NK-92 treated with Interleukin-12 subunit alpha and Interleukin-12 subunit beta, amount 100 ng/mL, for 24 hours (cell line): Measurements from ENCODE around the gene SH3GL1.
A peak's percentile ranks its signal among the peaks of the same experiment; 100 is the strongest.

Experiments used
- DNase-seq: peaks from one replicate; lab custom pipeline; 2025; lab: John Stamatoyannopoulos, UW

SH3GL1 gene

GRCh38 chr19:4375164-4376027 is 25.0 kb downstream of the SH3GL1 start:
- no peak for DNase-seq

GRCh38 chr19:4374498-4375163 is 25.7 kb downstream of the SH3GL1 start:
- DNase-seq = no peak

GRCh38 chr19:4373601-4374497 is 26.5 kb downstream of the SH3GL1 start:
- DNase-seq = no peak

GRCh38 chr19:4373013-4373367 is 27.4 kb downstream of the SH3GL1 start:
- DNase-seq = no peak

- no peak for DNase-seq
Measured at GRCh38 chr19:4372165-4373012, 28.0 kb downstream of the SH3GL1 start.

GRCh38 chr19:4371247-4372164 is 28.8 kb downstream of the SH3GL1 start:
- no peak for DNase-seq

GRCh38 chr19:4370418-4371041 is 29.8 kb downstream of the SH3GL1 start:
- no peak for DNase-seq

GRCh38 chr19:4369888-4370260 is 30.5 kb downstream of the SH3GL1 start:
- DNase-seq = peak; percentile 64

GRCh38 chr19:4369109-4369887 is 31.0 kb downstream of the SH3GL1 start:
- peak; percentile 52 for DNase-seq

GRCh38 chr19:4368128-4368820 is 32.1 kb downstream of the SH3GL1 start:
- no peak for DNase-seq

- no peak for DNase-seq
Measured at GRCh38 chr19:4367781-4368127, 32.6 kb downstream of the SH3GL1 start.

- no peak for DNase-seq
Measured at GRCh38 chr19:4367336-4367723, 33.0 kb downstream of the SH3GL1 start.

- DNase-seq = no peak
Measured at GRCh38 chr19:4366666-4367335, 33.5 kb downstream of the SH3GL1 start.

- DNase-seq = no peak
Measured at GRCh38 chr19:4365791-4366665, 34.3 kb downstream of the SH3GL1 start.

GRCh38 chr19:4365341-4365740 is 35.0 kb downstream of the SH3GL1 start:
- DNase-seq = no peak

- no peak for DNase-seq
Measured at GRCh38 chr19:4363571-4364304, 36.6 kb downstream of the SH3GL1 start.
